Breast epithelium (tissue), 3 donors: ENCODE measurements around the gene AEN.

Experiments used
- CTCF ChIP-seq, 3 donors: fragments of 450-650 bp; IDR thresholded peaks; one replicate each; pipeline ENCODE4 v1.5.1; 2016 to 2017; ENCODE audit warnings: antibody characterized with exemption in 3 of 3, mild to moderate bottlenecking in 3 of 3, moderate library complexity in 3 of 3
- POLR2A ChIP-seq: fragments of 450-650 bp; IDR thresholded peaks from one replicate; pipeline ENCODE4 v1.6.1; 2016; ENCODE audit warnings: antibody characterized with exemption, mild to moderate bottlenecking, moderate library complexity

GRCh38 chr15:88663141-88663621 lies 42.0 kb downstream of the AEN start:
- TF ChIP-seq POLR2A (no peak), CTCF (IDR thresholded peaks at IDR 0.05) (no peak)
